Activated CD8-positive, alpha-beta memory T cell treated with anti-CD3 and anti-CD28 coated beads, Interleukin-2, amount 50 U/mL, for 4 hours (primary cell): ENCODE measurements around the gene COA3.

ENCODE experiments used
- DNase-seq: peaks from one replicate; pipeline ENCODE4 v3.0.0-alpha.2; 2020

COA3 gene, protein sequence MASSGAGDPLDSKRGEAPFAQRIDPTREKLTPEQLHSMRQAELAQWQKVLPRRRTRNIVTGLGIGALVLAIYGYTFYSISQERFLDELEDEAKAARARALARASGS

DNA sequence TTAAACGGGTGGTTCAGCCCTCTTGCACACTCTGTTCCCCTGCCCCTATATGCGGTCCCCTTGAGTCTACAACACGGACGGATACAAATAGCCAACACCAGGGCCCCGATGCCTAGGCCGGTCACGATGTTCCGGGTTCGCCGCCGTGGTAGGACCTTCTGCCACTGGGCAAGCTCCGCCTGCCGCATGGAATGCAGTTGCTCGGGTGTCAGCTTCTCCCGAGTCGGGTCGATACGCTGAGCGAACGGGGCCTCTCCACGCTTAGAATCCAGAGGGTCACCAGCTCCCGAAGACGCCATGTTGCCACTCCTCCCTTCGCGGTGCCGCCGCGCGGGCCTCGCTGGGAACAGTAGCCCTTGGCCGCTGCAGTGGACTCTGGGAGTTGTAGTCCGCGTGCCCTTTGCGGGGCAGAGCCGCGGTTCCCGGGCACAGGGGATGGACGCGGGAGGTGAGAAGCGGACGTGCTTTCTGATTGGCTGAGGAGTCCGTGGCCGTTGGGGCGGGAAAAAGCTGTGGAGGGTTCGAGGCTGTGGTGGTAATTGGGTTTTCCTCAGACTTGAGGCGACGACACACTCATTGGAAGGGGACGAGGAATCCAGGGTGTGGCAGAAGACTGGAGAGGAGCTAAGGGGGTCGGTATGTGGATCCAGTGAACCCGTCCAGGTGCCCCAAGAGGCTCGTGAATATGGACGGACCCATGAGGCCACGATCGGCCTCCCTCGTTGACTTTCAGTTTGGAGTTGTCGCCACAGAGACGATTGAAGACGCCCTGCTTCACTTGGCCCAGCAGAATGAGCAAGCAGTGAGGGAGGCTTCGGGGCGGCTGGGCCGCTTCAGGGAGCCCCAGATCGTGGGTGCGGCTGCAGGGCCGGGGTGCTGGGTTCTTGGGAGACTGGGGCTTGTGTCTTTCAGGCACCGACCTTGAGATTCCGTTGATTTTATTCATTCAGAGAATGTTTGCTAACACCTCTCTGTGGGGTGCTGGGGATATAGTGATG, at the start of gene COA3, which contains the start of gene CNTD1:
Gene COA3 (minus strand): TSS at position 322 of the 998 bp plus-strand sequence. CDS start 23 bp downstream, at position 299.
Gene CNTD1 (plus strand): TSS at position 479 of the 998 bp plus-strand sequence. CDS start 207 bp downstream, at position 686.
- DNase-seq: peak; percentile 78

DNA sequence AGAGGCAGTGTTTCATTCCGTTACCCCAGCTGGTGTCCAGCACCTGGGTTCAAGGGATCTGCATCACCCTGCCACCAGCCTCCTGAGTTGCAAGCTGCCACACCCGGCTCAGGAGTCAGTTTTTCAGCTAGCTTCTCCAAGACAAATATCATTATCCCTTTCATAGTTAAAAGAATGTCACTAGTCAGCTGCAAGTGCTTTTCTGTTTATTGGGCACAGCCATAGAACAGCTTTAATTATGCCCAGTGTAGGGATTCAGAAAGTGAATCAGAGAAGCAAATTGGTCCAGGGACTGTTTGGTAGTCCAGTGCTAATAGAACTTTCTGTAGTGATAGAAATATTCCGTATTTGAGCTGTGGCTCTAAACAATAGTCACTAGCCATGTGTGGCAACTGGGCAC, 49.6 kb upstream of the COA3 start:
- no peak for DNase-seq

DNA sequence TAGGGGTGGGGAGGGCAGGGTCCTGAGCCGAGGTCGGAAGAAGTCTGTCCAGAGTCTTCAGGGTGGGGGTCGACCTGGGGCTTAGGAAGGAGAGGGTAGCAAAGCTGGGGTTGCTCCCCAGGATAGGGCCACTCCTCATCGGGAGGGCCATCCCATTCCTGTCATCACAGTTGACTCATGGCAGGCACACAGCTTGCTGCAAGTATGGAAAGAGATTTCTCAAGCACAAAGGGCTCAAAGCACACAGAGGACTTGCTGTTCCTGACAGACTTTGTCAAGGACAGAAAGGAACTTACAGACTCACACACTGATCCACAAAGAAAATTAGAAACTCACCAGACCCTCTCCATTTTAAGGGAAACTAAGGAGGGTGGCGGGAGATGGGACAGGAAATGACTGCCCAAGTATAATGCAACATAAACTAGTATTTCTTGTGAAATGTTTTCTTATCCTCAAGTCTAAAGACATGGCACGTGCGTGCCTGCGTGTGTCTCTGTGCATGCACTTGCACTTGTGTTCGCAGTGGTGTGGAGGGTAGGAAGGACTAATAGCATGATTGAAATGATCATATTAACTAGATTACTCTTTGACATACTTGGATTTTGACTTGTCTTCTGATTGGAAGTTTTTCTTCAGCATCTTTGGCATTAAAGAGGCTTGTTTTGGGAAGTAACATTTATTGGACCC, 48.2 kb upstream of the COA3 start:
- no peak for DNase-seq

DNA sequence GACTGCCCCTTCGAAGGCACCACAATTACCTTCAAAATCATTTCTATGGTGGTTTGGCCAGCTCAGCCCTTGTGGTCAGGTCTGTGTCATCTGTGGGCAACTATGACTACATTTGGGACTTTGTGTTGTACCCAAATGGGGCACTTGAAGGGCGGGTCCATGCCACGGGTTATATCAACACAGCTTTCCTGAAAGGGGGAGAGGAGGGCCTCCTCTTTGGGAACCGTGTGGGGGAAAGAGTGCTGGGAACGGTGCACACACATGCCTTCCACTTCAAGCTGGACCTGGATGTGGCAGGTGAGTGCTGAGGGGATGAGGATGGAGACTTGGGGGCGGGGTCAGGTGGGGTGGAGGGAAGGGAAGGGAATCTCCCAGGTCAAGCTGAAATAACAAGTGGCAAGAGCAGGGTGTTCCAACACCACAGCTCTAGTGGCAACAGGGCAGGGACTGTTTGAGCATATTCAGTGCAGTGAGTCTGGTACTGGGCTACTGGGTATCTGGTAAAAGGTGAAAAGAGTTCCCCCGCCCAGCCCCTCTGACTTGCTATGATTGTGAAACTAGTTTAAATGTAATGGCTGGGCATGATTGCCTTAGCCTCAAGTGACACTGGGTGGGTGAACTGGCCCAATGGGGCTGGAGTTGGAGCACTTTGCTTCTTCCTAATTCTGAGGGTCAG, 47.6 kb upstream of the COA3 start:
- no peak for DNase-seq

DNA sequence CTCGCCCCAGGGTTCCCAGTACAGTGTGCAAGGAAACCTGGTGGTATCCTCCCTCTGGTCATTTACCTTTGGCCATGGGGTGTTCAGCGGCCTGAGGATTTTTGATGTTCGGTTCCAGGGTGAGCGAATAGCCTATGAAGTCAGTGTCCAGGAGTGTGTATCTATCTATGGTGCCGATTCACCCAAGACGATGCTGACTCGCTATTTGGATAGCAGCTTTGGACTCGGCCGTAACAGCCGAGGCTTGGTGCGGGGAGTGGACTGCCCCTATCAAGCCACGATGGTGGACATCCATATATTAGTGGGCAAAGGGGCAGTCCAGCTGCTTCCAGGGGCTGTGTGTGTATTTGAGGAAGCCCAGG, 47.0 kb upstream of the COA3 start:
- DNase-seq: no peak

DNA sequence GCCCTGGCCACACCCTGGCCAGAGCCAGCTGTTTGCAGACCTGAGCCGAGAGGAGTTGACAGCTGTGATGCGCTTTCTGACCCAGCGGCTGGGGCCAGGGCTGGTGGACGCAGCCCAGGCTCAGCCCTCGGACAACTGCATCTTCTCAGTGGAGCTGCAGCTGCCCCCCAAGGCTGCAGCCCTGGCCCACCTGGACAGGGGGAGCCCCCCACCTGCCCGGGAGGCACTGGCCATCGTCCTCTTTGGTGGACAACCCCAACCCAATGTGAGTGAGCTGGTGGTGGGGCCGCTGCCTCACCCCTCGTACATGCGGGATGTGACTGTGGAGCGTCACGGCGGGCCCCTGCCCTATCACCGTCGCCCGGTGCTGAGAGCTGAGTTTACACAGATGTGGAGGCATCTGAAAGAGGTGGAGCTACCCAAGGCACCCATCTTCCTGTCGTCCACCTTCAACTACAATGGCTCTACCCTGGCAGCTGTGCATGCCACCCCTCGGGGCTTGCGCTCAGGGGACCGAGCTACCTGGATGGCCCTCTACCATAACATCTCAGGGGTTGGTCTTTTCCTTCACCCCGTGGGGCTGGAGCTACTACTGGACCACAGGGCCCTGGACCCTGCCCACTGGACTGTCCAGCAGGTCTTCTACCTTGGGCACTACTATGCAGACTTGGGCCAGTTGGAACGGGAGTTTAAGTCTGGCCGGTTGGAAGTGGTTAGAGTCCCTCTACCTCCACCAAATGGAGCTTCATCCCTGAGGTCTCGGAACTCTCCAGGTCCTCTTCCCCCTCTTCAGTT, 46.5 kb upstream of the COA3 start:
- DNase-seq: no peak

DNA sequence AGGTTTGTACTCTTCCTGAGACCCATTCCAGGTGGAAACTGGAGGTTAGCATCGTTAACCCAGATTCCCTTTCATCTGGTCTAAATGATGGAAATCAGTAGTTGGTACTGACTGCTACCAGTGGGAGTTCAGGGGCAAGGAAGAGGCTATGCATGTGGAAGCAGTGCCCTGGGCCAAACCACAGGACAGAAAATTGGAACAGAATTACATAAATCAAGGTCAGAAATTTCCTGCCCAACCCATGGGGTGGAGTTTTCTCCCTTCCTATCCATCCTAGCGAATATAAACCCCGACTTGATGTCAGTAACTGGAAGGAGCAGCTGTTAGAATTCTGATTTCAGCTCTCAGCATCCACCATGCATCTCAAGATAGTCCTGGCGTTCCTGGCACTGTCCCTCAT, 45.8 kb upstream of the COA3 start, which contains the start of gene AOC2:
Gene AOC2 (plus strand): TSS at position 310 of the 400 bp plus-strand sequence. CDS start 47 bp downstream, at position 357.
- DNase-seq: no peak

DNA sequence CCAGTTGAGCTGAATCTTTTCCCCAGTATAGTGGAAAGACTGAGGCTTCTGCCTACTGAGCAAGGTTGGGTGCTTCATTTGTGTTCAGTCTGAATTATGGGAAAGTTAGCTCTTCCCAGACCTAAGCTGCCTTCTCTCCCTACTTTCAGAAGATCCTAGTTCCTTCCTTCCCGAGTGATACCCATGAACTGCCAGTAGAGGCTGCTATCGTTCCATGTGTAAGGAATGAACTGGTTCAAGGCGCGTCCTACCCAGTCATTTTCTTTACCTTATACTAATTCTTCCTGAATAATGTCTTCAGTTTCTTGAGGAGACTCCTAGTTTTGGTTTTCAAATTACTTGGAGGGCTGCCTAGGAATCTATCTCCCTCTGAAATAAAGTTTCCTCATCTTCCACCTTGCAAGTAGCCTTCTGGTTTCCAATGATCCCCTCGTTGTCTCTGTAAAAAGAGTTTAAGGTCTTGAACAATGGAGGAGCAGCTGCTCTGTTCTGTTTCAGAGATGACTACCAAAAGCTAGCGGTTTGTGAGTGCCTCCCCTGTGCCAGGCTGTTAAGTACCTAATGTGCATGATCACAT, 44.9 kb upstream of the COA3 start:
- DNase-seq: no peak

DNA sequence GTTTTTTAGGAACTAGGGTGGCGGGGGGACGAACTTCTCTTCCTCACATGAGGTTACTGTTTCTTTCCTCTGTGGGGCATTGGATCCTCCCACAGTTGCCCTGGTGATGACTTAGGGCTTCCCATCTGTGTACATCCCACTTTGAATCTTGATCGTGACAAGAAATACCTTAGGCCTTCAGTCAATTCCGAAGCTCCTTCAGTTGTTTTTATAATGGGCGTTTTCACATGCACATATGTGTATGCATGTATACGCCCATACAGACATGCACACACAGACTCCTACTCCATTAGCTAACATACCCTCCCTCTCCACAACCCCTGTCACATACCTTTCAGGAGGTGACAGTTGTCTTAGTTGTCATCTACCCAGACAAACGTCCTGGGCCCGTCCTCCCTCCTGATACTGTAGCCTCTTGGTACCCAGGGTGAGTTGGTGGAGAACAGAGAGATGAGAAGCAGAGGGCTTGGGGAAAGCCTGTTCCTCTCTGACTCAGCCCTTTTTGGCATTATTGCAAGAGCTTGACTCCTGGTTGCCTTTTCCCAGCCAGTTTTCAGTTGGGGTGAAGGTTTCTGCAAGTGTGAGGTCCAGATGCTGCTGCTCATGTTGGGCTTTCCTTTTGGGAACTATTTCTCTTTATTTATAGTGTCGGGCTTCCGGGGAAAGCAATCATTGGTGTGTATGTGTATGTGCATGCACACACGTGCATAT, 43.6 kb upstream of the COA3 start:
- no peak for DNase-seq

DNA sequence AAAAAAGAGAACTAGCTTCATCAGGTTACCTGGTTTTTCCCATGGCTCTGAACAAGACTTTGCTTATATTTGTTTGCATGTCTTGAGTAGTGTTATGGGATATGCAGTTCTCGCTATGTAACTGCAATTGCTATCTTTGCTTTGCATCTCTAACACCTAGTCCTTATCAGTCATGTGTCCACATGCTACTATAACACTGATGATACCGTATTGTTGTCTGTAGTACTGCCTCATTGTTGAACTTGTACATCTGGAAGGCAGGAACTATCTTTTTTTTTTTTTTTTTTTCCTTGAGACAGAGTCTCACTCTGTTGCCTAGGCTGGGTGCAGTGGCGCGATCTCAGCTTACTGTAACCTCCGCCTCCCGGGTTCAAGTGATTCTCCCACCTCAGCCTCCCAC, 37.2 kb upstream of the COA3 start:
- no peak for DNase-seq

DNA sequence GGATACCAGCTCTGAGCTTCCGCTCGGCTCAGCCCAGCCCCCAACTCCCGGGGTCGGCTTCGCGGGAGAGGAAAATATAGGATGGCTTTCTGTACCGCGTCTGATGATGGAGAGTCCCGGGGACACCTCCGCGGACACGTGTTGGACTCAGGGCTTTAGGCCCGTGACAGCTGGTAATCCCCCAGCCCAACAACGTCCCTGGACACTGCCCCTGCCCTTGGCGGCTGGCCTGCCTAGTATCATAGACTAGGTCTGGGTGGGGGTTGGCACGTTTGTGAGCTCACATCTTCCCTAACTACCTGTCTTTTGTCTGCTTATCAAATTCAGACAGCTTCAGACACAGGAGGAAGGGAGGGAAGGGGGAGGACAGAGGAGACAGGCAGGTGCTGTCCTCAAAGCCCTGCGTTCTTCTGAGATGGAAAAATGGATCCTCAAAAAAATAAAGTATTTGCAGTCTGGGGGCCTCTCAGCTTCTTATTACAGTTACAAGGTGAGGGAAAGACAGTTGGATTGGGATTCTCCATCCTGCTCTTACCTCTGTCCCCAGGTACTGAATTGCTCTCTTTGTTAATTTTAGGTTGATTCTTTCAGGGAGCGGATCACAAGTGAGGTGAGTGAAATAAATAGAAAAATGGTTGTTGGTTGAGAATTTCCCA, 35.4 kb upstream of the COA3 start:
- DNase-seq: no peak

DNA sequence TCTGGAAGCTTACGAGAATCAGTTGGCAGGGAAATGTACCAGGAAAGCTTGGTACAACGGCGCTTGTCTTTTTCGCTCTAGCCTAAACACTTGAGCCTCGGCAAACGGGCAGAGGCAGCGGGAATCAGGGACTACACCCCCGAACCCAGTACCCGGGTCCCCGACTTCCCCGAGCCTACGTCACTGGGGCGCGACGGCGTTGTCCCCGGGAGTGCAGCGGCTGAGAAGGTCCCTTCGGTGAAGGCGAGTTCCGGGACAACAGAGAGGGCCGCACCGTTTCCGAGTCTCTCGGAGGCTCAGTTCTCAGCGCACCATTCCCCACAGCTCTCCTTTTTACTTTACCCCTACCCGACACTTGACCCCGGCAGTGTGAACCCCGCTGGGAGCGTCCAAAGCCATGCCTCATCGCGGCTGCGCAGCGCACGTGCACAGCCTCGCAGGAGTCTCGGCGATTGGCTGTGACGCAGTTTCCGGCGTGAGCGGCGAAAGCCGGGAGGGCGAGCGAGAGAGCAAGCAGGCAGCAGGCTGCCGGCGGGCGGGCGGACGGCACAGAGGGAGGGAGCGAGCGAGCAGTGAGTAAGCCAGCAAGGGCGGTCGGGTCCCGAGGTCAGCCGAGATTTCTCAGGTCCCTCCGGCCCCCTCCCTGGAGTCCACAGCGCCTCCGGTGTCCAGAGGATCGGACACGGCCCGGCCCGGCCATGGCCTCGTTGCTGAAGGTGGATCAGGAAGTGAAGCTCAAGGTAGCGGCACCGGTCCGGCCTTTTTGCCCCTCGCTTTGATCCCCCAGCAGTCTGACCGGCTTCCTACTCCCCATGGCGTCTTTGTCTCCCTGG, 34.6 kb upstream of the COA3 start, which contains the start of gene PSME3:
Gene PSME3 (plus strand): TSS at position 464 of the 833 bp plus-strand sequence. CDS start 235 bp downstream, at position 699.
- peak; percentile 91 for DNase-seq

DNA sequence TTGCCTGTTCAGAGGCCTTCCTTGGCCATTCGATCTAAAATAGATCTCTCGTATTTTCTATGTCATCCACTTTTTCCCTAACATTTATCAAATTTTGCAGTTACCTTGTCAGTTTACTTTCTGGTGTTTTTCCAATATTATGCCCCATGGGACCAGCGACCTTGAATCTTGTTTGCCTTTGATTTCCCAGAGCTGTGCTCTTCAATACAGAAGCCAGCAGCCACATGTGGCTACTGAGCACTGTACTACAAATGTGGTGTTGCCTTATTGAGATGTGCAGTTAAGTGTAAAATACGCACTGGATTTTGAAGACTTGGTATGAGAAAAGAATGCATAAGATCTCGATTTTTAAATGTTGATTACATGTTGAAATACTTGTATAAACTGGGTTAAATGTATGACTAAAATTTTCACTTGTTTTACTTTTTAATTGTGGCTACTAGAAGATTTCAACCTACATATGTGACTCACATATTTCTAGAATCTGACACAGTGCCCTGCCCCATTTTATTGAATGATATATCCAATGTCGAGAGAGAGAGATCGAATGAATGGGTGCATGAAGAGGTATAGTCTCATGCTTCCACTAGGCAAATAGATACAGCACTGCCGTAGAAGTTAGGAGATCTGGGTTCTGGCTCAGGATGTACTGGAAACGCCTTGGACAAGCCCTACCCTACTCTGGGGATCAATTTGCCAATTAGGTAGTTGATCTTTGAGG, 33.9 kb upstream of the COA3 start:
- no peak for DNase-seq

DNA sequence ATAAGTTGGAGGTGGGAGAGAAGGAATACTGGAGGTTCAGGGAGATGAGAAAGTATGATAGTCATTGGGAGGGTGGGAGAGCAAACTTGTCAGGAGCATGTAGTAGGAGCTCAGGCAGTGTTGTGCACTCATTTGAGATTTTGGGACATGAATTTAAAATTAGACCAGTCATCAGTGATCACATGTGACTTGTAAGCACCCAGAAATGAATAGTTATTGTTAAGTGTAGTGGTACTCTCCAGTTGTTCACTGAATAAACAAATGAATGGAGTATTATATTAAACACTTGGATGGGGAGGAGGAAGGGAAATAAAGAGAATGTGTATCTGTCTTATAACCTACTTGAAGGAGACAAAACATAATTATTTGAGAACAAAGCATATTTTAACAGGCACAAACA, 32.5 kb upstream of the COA3 start:
- DNase-seq: no peak

DNA sequence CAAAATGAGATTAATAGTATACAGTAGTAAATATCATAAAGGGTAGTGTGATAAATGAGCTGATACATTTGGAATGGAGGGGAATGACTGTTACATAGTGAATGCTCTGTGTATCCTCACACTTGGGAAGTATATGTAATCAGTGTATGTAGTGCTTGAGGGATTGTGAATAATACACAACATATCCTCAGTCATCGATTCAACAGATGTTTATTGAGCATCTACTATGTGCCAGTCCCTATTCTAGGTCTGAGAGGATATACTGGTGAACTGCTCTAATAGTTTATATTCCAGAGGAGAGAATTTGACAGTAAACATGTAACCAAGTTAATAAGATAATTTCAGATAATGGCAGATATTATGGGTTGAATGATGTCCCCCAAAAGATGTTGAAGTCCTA, 29.0 kb upstream of the COA3 start:
- DNase-seq: no peak

DNA sequence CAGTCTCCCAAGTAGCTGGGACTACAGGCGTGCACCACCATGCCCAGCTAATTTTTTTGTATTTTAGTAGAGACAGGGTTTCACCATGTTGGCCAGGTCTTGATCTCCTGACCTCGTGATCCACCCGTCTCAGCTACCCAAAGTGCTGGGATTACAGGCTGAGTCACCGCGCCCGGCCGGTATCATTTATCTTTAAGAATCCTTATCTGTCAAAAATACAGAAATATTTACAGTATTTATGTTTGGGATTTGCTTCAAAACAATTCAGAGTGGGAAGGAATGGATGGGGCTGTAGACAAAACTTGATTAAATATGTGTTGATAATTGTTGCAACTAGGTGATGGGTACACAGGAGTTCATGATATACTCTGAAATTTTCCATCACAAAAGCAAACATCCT, 22.7 kb upstream of the COA3 start:
- no peak for DNase-seq

DNA sequence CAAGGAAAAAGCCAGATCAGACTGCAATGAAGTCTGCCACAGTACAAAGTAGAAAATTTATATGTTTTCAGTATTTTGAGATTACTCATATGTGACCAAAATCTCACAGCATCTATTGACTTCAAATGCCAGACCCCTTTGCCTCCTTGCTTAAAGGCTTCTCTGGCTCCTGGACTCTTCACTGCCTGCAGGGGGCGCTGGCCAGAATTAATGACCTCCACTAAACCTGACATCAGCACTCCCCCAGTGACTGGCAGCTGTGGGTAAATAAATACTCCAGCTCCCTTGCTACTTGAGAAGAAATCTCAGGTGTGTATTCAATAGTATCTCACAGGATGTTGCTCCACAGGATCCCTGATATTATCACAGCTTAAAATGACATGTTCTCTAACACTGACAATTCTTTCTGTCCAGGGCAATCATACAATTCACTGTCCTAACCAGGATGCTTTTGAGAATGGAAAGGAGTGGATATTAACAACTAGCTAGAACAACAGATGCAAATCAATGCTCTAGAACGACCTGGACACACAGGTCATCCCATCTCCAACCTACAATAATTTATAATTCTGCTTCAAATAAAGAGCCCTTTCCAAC, 21.5 kb upstream of the COA3 start:
- peak; percentile 63 for DNase-seq

DNA sequence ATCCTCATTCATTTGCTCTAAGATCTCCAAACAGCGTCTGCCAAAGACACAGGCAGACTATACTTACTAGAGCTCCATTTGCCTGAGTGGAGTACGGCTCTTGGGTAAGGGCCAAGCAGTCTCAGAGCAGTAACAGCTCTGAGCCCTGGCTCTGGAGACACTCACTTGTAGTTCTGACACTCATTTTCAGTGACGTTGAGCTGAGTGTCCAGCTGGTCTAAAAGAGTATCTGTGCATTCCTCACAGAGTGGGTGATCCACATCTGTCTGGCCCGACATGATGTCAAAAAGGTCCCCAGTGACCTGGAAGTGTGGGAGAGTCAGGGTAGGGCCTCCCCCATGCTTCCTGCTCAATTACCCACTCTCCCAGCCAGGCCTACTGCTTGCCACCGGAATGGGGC, 19.9 kb upstream of the COA3 start:
- DNase-seq: no peak
